K562 (cell line): ENCODE results near the gene ARL17B.
"Not testable (repeated sequence)": the region's sequence is repeated elsewhere in the genome, so short reads cannot be mapped to it uniquely, and the experiment has no call there.

Source experiments
- ATF1 ChIP-seq, 2 experiments: fragments of 450-650 bp in 1 of 2; IDR thresholded peaks; 2 replicates each; pipeline ENCODE4 v1.6.1; 2016; ENCODE audit warnings: missing compliant biosample characterization in 1 of 2, missing genetic modification characterization in 1 of 2
- CEBPB ChIP-seq: fragments of 450-650 bp; IDR thresholded peaks from 2 replicates; pipeline ENCODE4 v1.6.1; 2016; ENCODE audit warnings: missing genetic modification characterization, missing compliant biosample characterization
- GTF2F1 ChIP-seq: IDR thresholded peaks from 2 replicates; pipeline ENCODE4 v1.6.1; 2011; ENCODE audit warnings: low read depth, low read length, improper control_type of control experiment
- HMGN3 ChIP-seq: IDR thresholded peaks from 2 replicates; pipeline ENCODE4 v1.6.1; 2011; ENCODE audit warnings: borderline replicate concordance, low read depth, mild to moderate bottlenecking, mixed read lengths, low read length; ENCODE audit not compliant: insufficient read length; ENCODE audit errors: extremely low read depth
- HNRNPUL1 ChIP-seq: fragments of 200-400 bp; formaldehyde crosslinking; IDR thresholded peaks from 2 replicates; pipeline ENCODE4 v1.6.1; 2017; ENCODE audit warnings: low read length
- JUN ChIP-seq, 2 experiments: sonication (generic) in 1 of 2; formaldehyde crosslinking in 1 of 2; IDR thresholded peaks; 2 replicates each; pipeline versions ENCODE4 v1.6.1 to v1.8.0; 2012 to 2022; ENCODE audit warnings: borderline replicate concordance in 2 of 2, mild to moderate bottlenecking in 2 of 2, improper control_type of control experiment in 1 of 2, low read depth in 1 of 2, low read length in 1 of 2, missing genetic modification reagents in 1 of 2
- MED1 ChIP-seq: sonication (generic); formaldehyde crosslinking; IDR thresholded peaks from 2 replicates; pipeline ENCODE4 v1.8.1; 2023; ENCODE audit warnings: missing genetic modification reagents, borderline replicate concordance
- MTA3 ChIP-seq: fragments of 450-650 bp; formaldehyde crosslinking; IDR thresholded peaks from 2 replicates; pipeline ENCODE4 v1.6.1; 2017; ENCODE audit warnings: mild to moderate bottlenecking, borderline replicate concordance
- MYNN ChIP-seq, 2 experiments: sonication (generic); formaldehyde crosslinking in 1 of 2; IDR thresholded peaks; 2 replicates each; pipeline versions ENCODE4 v1.5.0 to v1.6.1; 2016 to 2020; ENCODE audit warnings: antibody characterized with exemption in 1 of 2, missing genetic modification reagents in 1 of 2
- NBN ChIP-seq: fragments of 450-650 bp; IDR thresholded peaks from 2 replicates; pipeline ENCODE4 v1.6.1; 2016; ENCODE audit warnings: low read depth, mild to moderate bottlenecking
- PREB ChIP-seq: sonication (generic); formaldehyde crosslinking; IDR thresholded peaks from 2 replicates; pipeline ENCODE4 v1.8.1; 2023; ENCODE audit warnings: mild to moderate bottlenecking, missing genetic modification reagents
- ZBTB40 ChIP-seq, 2 experiments: fragments of 450-650 bp in 1 of 2; sonication (generic) in 1 of 2; formaldehyde crosslinking in 1 of 2; IDR thresholded peaks; 2 replicates each; pipeline versions ENCODE4 v1.7.1 to v1.9.0; 2016 to 2022; ENCODE audit warnings: inconsistent platforms in 1 of 2, mild to moderate bottlenecking in 1 of 2, missing genetic modification reagents in 1 of 2
- TF ChIP-seq, protein P1 (sequence below), 2 experiments: fragments of 450-650 bp; formaldehyde crosslinking in 1 of 2; IDR thresholded peaks; 2 replicates each; pipeline versions ENCODE4 v1.4.0 to v1.6.1; 2014 to 2020; ENCODE audit warnings: mild to moderate bottlenecking in 2 of 2, borderline replicate concordance in 1 of 2, low read depth in 1 of 2

DNA sequence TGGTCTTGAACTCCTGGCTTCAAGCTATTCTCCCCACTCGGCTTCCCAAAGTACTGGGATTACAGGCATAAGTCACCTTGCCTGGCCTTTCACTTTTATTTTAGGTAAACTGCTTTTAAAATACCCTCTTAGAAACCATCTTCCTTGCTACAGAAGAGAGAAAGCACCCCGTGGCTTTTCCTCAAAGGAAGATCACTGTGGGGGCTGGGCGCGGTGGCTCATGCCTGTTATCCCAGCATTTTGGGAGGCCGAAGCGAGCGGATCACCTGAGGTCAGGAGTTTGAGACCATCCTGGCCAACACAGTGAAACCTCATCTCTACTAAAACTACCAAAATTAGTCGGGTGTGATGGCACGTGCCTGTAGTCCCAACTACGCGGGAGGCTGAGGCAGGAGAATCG, 78.9 kb downstream of the ARL17B start:
- TF ChIP-seq MTA3; HMGN3; NBN; ATF1 (CRISPR knock-in tag; IDR thresholded peaks at IDR 0.05); ATF1 (tag; IDR thresholded peaks at IDR 0.05); PREB; ZBTB40 (IDR thresholded peaks at IDR 0.05); ZBTB40 (CRISPR knock-in tag; IDR thresholded peaks at IDR 0.05); JUN (IDR thresholded peaks at IDR 0.05; ENCODE audit: borderline replicate concordance, low read depth, low read length); JUN (CRISPR knock-in tag; IDR thresholded peaks at IDR 0.05; ENCODE audit: borderline replicate concordance); MED1; MYNN (IDR thresholded peaks at IDR 0.05); MYNN (CRISPR knock-in tag; IDR thresholded peaks at IDR 0.05); HNRNPUL1; CEBPB (tag); GTF2F1: not testable (repeated sequence)
- TF ChIP-seq, protein P1, sequence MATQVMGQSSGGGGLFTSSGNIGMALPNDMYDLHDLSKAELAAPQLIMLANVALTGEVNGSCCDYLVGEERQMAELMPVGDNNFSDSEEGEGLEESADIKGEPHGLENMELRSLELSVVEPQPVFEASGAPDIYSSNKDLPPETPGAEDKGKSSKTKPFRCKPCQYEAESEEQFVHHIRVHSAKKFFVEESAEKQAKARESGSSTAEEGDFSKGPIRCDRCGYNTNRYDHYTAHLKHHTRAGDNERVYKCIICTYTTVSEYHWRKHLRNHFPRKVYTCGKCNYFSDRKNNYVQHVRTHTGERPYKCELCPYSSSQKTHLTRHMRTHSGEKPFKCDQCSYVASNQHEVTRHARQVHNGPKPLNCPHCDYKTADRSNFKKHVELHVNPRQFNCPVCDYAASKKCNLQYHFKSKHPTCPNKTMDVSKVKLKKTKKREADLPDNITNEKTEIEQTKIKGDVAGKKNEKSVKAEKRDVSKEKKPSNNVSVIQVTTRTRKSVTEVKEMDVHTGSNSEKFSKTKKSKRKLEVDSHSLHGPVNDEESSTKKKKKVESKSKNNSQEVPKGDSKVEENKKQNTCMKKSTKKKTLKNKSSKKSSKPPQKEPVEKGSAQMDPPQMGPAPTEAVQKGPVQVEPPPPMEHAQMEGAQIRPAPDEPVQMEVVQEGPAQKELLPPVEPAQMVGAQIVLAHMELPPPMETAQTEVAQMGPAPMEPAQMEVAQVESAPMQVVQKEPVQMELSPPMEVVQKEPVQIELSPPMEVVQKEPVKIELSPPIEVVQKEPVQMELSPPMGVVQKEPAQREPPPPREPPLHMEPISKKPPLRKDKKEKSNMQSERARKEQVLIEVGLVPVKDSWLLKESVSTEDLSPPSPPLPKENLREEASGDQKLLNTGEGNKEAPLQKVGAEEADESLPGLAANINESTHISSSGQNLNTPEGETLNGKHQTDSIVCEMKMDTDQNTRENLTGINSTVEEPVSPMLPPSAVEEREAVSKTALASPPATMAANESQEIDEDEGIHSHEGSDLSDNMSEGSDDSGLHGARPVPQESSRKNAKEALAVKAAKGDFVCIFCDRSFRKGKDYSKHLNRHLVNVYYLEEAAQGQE (IDR thresholded peaks at IDR 0.05; ENCODE audit: borderline replicate concordance): not testable (repeated sequence)
- TF ChIP-seq, protein P1 (CRISPR knock-in tag; IDR thresholded peaks at IDR 0.05; ENCODE audit: low read depth): not testable (repeated sequence)
